PC-3 (cell line): ENCODE data around the gene GNB2. TPM values are rescaled to one million over a fixed set of nuclear protein-coding genes. Genes with fewer than 3 reads are reported as not detected.

Source experiments
- ATAC-seq: fragments of 200-7000 bp; cut with Tn5 transposase; 2 replicates; pipeline ENCODE4 v1.9.1; 2020; ENCODE audit warnings: mild to moderate bottlenecking, moderate library complexity
- BruUV-seq: library from RNA; stranded (reverse); fragments of 400-500 nt; replicated peaks from 2 replicates; lab custom pipeline; 2021; lab: Mats Ljungman, UMichigan
- CTCF ChIA-PET: fragments of 300-600 bp; sonication (Branson Sonifier 250); formaldehyde crosslinking; loops from one replicate; lab custom pipeline; 2022; ENCODE audit warnings: antibody characterized with exemption; lab: Charles Lee
- POLR2A ChIA-PET: fragments of 300-600 bp; sonication (Branson Sonifier 250); formaldehyde crosslinking; loops from one replicate; lab custom pipeline; 2022; ENCODE audit warnings: antibody characterized with exemption; ENCODE audit not compliant: unreplicated experiment; lab: Charles Lee
- DNase-seq: peaks from one replicate; pipeline ENCODE4 v3.0.0-alpha.2; 2015
- H2AFZ ChIP-seq: fragments of 300-600 bp; sonication (generic); 2 replicates; pipeline ENCODE4 v1.6.0; 2016; ENCODE audit warnings: antibody characterized with exemption, low read length
- H3F3A ChIP-seq: fragments of 300-600 bp; sonication (generic); one replicate; pipeline ENCODE4 v1.6.0; 2017; ENCODE audit warnings: antibody characterized with exemption, low read length, control low read depth, mild to moderate bottlenecking; ENCODE audit not compliant: unreplicated experiment
- H3K27ac ChIP-seq: fragments of 300-600 bp; sonication (generic); 2 replicates; pipeline ENCODE4 v1.5.1; 2016; ENCODE audit warnings: mild to moderate bottlenecking, low read length
- H3K27me3 ChIP-seq: fragments of 300-600 bp; sonication (generic); 2 replicates; pipeline ENCODE4 v1.6.1; 2016; ENCODE audit warnings: low read length, mixed read lengths
- H3K36me3 ChIP-seq: fragments of 300-600 bp; sonication (generic); 2 replicates; pipeline ENCODE4 v1.6.1; 2016; ENCODE audit warnings: low read depth, mixed run types, low read length, mixed read lengths
- H3K4me1 ChIP-seq: fragments of 300-600 bp; sonication (generic); 2 replicates; pipeline ENCODE4 v1.5.1; 2016; ENCODE audit warnings: low read length; ENCODE audit not compliant: insufficient read depth
- H3K4me2 ChIP-seq: fragments of 300-600 bp; sonication (generic); 2 replicates; pipeline ENCODE4 v1.6.0; 2016; ENCODE audit warnings: low read length
- H3K4me3 ChIP-seq: fragments of 300-600 bp; sonication (generic); 2 replicates; pipeline ENCODE4 v1.5.1; 2016; ENCODE audit warnings: mild to moderate bottlenecking, low read length, mixed read lengths
- H3K79me2 ChIP-seq: fragments of 300-600 bp; sonication (generic); 2 replicates; pipeline ENCODE4 v1.6.1; 2017; ENCODE audit warnings: low read length, mixed read lengths
- H3K9ac ChIP-seq: fragments of 300-600 bp; sonication (generic); 2 replicates; pipeline ENCODE4 v1.6.0; 2016; ENCODE audit warnings: mild to moderate bottlenecking, low read length
- H3K9me2 ChIP-seq: fragments of 300-600 bp; sonication (generic); replicated peaks from 2 replicates; pipeline ENCODE4 v1.6.1; 2016; ENCODE audit warnings: mixed run types, low read length, mixed read lengths
- H3K9me3 ChIP-seq: fragments of 300-600 bp; sonication (generic); 2 replicates; pipeline ENCODE4 v1.6.1; 2016; ENCODE audit warnings: low read length, mixed read lengths
- H4K20me1 ChIP-seq: fragments of 300-600 bp; sonication (generic); 2 replicates; pipeline ENCODE4 v1.6.1; 2016; ENCODE audit warnings: low read length, mixed read lengths
- CTCF ChIP-seq: fragments of 300-600 bp; sonication (generic); conservative IDR thresholded peaks from 2 replicates; pipeline ENCODE4 v1.5.1; 2017; ENCODE audit warnings: antibody characterized with exemption, low read depth, mild to moderate bottlenecking, low read length
- EZH2 ChIP-seq: fragments of 300-600 bp; sonication (generic); IDR thresholded peaks from one replicate; pipeline ENCODE4 v1.6.1; 2017; ENCODE audit warnings: antibody characterized with exemption, mild to moderate bottlenecking, low read length; ENCODE audit not compliant: unreplicated experiment
- EZH2phosphoT487 ChIP-seq: fragments of 300-600 bp; sonication (generic); IDR thresholded peaks from 2 replicates; pipeline ENCODE4 v1.6.1; 2018; ENCODE audit warnings: mild to moderate bottlenecking, antibody characterized with exemption, low read length, borderline replicate concordance
- intact Hi-C: fragments of 100-400 bp; cut with micrococcal nuclease; formaldehyde crosslinking; loops from 2 replicates; pipeline ENCODE4 v1.9.0; 2023
- total RNA-seq: library from RNA; depleted of rRNA; stranded (reverse); fragments of >200 nt; gene quantifications from 2 replicates; pipeline ENCODE4 v1.2.3, GENCODE V29; 2014

GNB2 gene
- total RNA-seq, 1 experiment from 2014 or later: 164 TPM

DNA sequence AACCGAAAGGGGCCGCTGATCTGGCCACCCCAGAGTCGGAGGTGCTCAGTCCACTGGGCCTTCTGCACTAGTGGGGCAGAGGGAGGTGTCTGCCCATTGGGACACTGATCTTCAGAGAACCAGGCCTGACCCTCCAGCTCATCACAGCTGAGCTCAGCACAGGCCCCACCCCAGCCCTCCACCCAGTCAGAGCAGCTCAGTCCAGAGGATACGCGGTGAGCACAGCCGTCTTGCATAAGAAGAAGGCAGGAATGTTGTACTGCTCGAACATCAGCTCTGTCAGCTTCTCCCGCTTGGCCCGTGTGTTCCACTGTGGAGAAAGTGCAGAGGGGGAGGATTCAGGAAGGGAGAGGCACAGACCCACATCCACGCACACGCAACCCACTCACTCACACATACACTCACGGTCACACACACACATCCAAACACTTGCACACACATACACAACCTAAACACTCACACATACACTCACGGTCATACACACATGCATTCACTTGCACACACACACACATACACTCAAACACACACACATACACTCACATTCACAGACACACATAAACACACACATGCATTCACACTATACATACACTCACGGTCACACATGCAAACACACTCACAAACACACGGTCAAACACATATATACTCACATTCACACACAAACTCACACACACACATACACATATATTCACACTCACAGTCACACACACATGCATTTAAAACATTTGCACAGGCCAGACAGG is 23.5 kb upstream of the GNB2 start:
- DNase-seq (no peak), ATAC-seq (no peak)
- H3K4me1 ChIP-seq: no peaks in the 10 kb centered on the region
- H2AFZ ChIP-seq: no peak overlapping the region
- intact Hi-C loops: no loop called here
- H3K9me2 ChIP-seq: no peaks in the 10 kb centered on the region
- H3F3A ChIP-seq: no peaks in the 10 kb centered on the region
- no peaks in the 10 kb centered on the region for H3K27me3 ChIP-seq
- ChIA-PET CTCF (interaction anchor here (0.7 kb wide), 1 partner anchor 25 kb away, joined by 4 read pairs; no protein-coding TSS in a partner anchor), POLR2A (no interaction called here)
- TF ChIP-seq EZH2phosphoT487 (no peak), CTCF (no peak)
- no peak overlapping the region for H3K4me3 ChIP-seq
- no peaks in the 10 kb centered on the region for H3K36me3 ChIP-seq
- BruUV-seq: no TSS peak
- H3K9ac ChIP-seq: no peak overlapping the region
- no peaks in the 10 kb centered on the region for H4K20me1 ChIP-seq
- no peak overlapping the region for H3K27ac ChIP-seq
- H3K9me3 ChIP-seq: no peaks in the 10 kb centered on the region
- H3K4me2 ChIP-seq: no peak overlapping the region
- no peaks in the 10 kb centered on the region for H3K79me2 ChIP-seq

- TF ChIP-seq CTCF (no peak), EZH2 (no peak), EZH2phosphoT487 (no peak)
These were observed 18.4 kb upstream of the GNB2 start for GRCh38 chr7:100654908-100655831.

More at GRCh38 chr7:100654908-100655831, 18.4 kb upstream of the GNB2 start:
- Histone ChIP-seq H3K9me2 (no peaks in the 10 kb centered on the region), H3K27ac (no peak overlapping the region), H3K79me2 (no peaks in the 10 kb centered on the region), H3K4me1 (no peaks in the 10 kb centered on the region), H3K4me3 (no peak overlapping the region), H2AFZ (no peak overlapping the region), H3K9ac (no peak overlapping the region), H3K27me3 (no peaks in the 10 kb centered on the region), H3K4me2 (no peak overlapping the region), H4K20me1 (no peaks in the 10 kb centered on the region), H3F3A (no peaks in the 10 kb centered on the region), H3K9me3 (no peaks in the 10 kb centered on the region), H3K36me3 (no peaks in the 10 kb centered on the region)
- ChIA-PET POLR2A (no interaction called here), CTCF (no interaction called here)
- ATAC-seq: no peak
- DNase-seq: no peak
- intact Hi-C loops: no loop called here
- BruUV-seq: no TSS peak
